ENCODE results near the gene CACNA1F.
A peak's percentile ranks its signal among the peaks of the same experiment; 100 is the strongest.

Gene CACNA1F

DNA sequence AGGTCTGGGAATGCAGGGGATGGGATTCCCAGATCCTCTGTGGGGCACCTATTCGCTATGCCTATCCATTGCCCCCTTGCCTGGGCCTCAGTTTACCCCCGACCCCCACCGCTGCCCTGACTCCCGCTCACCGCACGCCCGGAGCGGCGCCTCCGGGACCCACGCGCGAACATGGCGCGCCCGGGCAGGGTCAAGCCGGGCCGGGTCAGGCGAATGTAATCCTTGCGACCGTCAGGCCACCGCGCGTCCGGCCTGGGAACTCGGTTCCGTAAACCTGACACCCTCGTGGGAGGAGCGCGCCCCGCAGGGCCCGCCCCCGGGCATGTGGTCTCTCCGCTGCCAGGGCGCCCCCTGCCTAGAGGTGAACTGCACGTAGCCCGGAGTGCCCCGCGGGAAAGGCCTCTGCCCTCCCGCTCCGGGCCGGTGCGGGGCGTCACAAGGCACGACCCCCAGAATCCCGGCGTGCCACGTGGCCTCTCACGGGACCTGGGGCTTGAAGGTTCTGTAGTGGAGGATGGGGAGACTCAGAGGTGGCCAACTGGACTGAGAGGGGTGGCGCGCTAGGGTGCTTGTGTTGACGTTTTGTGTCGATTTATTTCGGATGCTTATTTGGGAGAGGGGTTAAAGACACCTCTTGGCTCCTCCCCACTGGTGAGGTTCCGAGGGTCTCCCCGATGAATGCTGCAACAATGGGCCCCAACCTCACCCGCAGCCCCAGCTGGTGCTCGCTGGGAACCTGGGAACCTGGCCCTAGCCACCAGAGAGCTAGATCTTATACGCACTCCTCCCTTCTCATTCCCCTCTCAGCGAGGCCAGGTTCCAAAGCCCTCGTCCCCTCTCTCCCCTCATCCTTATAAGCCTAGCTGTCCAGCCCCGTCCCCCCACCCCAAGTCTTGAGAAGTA lies 46.8 kb downstream of the CACNA1F start, which contains the start of gene PRICKLE3:
Gene PRICKLE3 (minus strand): TSS at position 249 of the 903 bp plus-strand sequence. CDS start 76 bp downstream, at position 173.
- in situ Hi-C loops (cut with MboI; ENCODE audit: low pct_unique_long_range_greater_than_20kb, low sequenced_read_pairs, unreplicated experiment): no loop called here
- TF ChIP-seq, protein P1, sequence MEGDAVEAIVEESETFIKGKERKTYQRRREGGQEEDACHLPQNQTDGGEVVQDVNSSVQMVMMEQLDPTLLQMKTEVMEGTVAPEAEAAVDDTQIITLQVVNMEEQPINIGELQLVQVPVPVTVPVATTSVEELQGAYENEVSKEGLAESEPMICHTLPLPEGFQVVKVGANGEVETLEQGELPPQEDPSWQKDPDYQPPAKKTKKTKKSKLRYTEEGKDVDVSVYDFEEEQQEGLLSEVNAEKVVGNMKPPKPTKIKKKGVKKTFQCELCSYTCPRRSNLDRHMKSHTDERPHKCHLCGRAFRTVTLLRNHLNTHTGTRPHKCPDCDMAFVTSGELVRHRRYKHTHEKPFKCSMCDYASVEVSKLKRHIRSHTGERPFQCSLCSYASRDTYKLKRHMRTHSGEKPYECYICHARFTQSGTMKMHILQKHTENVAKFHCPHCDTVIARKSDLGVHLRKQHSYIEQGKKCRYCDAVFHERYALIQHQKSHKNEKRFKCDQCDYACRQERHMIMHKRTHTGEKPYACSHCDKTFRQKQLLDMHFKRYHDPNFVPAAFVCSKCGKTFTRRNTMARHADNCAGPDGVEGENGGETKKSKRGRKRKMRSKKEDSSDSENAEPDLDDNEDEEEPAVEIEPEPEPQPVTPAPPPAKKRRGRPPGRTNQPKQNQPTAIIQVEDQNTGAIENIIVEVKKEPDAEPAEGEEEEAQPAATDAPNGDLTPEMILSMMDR (IDR thresholded peaks at IDR 0.05; ENCODE audit: extremely low read depth, insufficient read depth, missing control alignments): peak; percentile 58
- peak; percentile 84 for DNase-seq (ENCODE audit: low spot score)

DNA sequence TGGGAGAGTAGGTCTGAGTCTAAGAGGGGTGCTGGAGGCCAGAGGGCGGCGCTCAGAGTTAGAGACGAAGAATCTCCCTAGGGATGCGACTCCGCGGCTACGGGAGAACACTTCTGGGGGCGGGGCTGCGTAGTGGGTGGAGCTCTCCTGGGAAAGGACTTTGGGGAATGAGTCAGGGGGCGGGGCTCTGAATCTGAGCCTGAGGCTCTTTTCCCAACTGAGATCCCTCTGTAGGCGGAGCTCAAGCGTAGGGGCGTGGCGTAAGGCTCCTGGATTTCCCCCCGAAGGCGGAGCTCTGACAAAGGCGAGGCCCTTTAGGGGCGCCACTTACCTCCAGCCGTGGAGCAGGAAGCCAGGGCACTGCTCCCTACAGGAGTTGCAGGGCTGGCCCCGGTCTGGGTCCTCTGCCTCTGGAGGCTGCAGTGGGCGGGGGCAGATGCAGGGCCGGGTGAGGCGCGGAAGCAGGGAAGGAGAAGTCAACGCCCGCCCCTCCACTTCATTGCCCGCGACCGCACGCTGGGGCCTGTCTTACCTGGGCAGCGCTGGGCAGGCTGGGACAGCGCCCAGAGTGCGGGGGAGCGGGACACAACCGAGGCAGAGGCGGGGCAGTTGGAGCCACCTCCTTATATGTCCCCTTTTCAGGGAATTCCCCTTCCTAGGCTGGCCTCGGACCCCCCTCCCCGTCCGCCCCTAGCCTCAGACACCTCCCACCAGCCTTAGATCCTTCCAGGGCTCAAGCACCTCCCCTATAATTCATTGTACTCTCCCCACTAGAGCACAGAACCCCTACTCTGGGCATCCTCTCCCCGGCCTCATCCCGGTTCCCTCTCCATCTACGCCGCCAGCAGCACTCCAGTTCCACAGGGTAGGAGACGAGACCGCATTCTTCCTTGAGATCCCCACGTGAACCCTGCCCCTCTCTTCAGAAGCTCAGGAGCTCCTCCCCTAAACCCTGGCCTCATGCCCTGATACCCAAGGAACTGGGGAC lies 48.6 kb downstream of the CACNA1F start:
- DNase-seq (ENCODE audit: low spot score): no peak
- TF ChIP-seq, protein P1 (IDR thresholded peaks at IDR 0.05; ENCODE audit: extremely low read depth, insufficient read depth, missing control alignments): no peak
- in situ Hi-C loops (cut with MboI; ENCODE audit: low pct_unique_long_range_greater_than_20kb, low sequenced_read_pairs, unreplicated experiment): no loop called here

DNA sequence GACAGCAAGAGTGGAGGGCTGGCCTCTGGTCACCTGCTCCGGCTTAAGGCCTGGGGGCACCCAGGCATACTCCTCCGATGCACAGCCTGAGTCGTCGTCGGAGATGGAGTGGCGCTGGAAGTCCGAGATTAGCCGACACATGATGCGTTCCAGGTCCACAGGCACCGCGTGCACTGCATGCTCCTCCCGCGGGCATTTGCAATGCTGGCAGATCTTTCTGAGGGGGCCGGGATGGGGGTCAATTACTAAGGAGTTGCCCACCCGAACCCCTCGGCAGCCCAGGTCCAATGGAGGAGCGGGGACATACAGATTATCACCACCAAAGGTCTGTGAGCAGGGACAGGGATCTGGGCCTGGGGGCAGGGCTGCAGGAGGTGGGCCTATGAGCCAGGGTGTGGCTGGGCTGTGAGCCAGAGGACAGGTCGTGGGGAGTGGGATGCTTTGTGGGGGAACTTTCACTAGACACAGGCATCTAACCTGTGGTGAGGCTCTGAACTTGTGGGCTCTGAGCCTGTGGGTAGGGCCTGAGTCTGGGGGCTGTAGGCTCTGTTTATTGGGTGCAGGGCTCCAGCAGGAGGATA lies 49.3 kb downstream of the CACNA1F start:
- in situ Hi-C loops (cut with MboI; ENCODE audit: low pct_unique_long_range_greater_than_20kb, low sequenced_read_pairs, unreplicated experiment): no loop called here
- no peak for DNase-seq (ENCODE audit: low spot score)
- TF ChIP-seq, protein P1 (IDR thresholded peaks at IDR 0.05; ENCODE audit: extremely low read depth, insufficient read depth, missing control alignments): no peak

DNA sequence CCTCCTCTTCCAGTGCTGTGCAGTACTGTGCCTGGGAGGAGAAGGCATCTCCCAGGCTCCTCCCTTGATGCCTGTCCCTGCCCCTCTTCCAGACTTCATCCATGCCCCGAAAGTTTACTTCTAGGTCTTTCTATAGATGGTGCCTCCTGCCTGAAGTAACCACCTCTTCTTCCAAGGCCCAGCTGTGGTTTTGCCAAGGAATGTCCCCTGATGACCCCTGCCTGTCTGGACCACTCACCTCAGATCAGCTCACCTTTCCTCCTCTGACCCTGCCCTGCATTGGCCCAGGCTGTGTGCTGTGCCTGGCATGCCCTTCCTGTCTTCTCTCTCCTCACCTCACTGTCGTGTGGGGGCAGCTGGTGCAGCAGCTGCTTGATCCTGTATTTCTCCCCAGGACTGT lies 53.8 kb downstream of the CACNA1F start:
- in situ Hi-C loops (cut with MboI; ENCODE audit: low pct_unique_long_range_greater_than_20kb, low sequenced_read_pairs, unreplicated experiment): no loop called here
- TF ChIP-seq, protein P1 (IDR thresholded peaks at IDR 0.05; ENCODE audit: extremely low read depth, insufficient read depth, missing control alignments): no peak
- DNase-seq (ENCODE audit: low spot score): no peak

DNA sequence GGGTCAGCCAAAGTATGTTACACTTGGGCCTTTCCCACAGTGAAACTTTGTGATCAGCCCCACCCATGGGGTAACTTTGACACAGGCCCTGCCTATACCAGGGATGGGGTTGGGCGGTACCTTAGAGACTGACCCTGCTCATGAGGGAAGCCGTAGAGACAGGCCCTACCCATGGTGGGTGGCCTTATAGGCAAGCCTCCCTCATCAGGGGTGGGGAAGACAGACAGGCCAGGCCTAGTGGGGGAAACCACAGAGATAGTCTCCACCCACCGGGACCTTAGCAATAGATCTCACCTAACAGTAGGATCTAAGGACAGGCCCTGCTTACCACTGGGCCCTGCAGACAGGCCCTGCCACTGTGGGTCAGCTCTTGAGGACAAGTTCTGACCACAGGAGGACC lies 54.6 kb downstream of the CACNA1F start:
- TF ChIP-seq, protein P1 (IDR thresholded peaks at IDR 0.05; ENCODE audit: extremely low read depth, insufficient read depth, missing control alignments): no peak
- in situ Hi-C loops (cut with MboI; ENCODE audit: low pct_unique_long_range_greater_than_20kb, low sequenced_read_pairs, unreplicated experiment): no loop called here
- no peak for DNase-seq (ENCODE audit: low spot score)
